HG02970 (cell line): ENCODE measurements around the gene SMTN.

Experiments
- ATAC-seq: cut with Tn5 transposase; IDR thresholded peaks from one replicate; pipeline ENCODE4 v1.9.1; 2021; ENCODE audit warnings: mild to moderate bottlenecking, moderate library complexity, moderate number of reproducible peaks; ENCODE audit not compliant: unreplicated experiment, low FRiP score

The SMTN gene

DNA sequence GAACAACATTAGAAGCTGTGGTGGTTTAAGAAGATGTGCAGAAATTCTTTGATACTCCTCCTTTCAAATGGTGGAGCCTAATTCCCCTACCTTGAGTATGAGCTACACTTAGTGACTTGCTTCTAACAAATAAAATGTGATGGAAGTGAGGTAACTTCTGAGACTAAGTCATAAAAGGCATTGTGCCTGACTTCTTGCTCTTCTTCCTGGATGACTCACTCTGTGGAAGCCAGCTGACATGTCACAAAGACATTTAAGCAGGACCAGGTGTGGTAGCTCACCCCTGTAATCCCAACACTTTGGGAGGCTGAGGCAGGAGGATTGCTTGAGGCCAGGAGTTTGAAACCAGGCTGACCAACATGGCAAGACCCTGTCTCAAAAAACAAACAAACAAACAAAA lies 63.1 kb downstream of the SMTN start:
- ATAC-seq: no peak

DNA sequence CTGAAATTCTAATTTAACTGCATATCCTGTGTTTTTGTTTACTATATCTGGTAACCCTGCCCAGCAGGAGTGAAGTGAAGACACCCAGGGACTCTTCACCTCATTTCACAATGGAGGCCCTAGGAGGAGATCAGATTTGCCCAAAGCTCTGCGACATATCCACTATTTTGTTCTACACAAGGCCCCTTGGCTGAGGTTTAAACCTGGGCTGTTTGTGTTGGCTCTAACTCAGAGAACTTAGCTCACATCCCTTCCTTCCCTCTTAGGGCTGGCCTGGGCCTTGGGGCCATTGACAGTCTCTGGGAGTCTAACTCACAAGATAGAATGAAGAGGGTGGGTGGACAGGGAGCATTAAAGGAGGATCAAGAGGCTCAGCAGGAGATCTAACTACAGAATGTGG lies 67.4 kb downstream of the SMTN start:
- no peak for ATAC-seq

DNA sequence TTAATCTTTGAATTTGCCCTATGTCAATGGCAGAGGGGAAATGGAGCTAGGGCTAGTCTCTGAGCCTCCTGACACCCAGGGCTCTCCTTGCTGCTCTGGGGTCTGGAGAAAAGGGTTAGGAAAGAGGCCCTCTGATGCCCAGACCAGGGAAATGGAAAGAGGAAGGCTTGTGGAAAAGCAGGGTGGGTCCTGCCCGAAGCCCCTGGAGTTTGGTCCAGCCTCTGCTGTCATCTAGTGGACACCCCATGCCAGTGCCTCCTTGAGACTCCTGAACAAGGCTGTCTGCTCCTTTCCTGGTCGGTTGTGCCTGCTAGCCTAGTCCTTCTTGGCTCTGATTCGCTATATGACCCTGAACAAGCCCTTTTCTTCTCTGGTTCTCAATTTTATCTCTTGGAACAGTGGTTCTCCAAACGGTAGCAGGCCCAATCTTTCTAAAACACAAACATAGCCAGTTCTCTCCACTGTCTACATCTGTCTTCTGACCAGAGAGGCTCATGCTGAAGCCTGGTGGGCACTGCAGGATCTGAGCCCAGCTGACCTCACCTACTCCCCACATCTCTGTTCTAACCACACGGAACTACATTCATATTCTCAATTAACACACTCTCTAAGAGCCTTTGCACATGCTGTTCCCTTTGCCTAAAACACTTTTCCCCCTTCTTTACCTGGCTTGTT lies 68.0 kb downstream of the SMTN start:
- no peak for ATAC-seq

DNA sequence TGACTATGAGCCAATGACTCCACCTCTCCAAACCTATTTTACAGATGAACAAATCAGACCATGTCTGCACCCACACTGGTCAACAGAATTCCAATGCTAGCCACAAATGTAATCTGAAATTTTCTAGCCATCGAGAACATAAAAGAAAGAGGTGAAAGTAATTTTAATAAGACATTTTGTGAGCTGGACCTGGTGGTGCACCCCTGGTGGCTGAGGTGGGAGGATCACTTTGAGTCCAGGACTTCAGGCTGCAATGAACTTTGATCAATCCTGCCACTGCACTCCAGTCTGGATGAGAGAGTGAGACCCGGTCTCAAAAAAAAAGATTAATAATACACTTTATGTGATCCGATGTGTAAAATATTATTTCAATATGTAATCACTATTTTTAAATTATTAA lies 69.5 kb downstream of the SMTN start:
- ATAC-seq: no peak

DNA sequence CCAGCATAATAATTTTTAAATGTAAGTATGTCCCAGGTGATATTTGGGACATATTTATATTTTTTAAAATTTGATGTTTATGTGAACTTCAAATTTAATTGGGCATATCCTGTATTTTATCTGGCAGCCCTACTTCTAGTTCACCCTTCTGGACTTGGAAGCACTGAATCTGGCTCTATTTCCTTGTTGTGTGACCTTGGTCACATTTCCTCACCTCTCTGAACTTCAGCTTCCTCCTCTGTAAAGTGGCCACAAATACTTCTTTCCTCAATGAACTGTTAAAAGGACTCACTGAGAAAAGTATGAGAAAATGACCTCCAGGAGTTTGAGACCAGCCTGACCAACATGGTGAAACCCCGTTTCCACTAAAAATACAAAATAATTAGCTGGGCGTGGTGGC lies 70.8 kb downstream of the SMTN start:
- ATAC-seq: no peak

DNA sequence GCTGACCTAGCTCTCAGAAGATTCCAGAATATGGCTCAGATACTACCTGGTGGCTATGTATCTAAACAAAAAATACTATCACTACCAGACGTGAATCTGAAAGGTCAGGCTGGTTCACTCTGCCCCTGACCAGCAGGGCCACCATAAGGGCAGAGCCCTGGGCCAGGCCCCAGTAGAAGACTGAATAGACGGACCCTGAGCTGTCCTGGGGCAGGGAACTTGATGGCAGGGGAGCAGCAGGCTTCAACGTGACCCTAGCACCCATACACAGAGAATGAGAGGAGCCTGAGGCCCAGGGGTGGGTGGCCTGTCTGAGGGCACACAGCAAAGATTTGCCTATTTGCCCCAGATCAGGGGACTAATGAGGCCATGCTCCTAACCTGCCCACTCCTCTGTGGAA lies 72.2 kb downstream of the SMTN start:
- ATAC-seq: no peak
